ENCODE results near the gene IL1R1. TPM values are rescaled to one million over a fixed set of nuclear protein-coding genes. Genes with fewer than 3 reads are reported as not detected.

IL1R1 gene
- total and polyA plus RNA-seq, 3 donors from 2014 or later: 35.4 to 51.3 (median 49.6) TPM

DNA sequence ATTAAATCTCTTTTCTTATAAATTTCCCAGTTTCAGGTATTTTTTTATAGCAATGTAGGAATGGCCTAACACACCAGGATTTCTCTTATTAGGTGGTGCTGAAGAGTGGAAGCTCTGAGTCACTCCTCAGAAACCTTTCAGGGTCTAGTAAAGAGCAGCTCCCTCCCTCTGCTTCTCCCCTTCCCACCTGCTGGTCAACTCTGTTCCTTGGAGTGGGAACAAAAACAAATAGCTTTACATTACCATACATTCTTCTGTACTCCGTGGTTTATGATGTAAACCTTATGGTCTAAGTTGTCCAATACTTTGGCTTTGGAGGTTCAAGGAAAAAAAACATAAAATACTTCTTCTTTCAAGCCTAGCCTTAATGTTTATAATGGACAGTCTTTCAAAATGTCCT is 2.7 kb upstream of the IL1R1 start:
- DNase-seq: no peak
- Histone ChIP-seq H3K36me3 (ENCODE audit: low read depth, missing control alignments) (no peaks in the 10 kb centered on the region), H3K4me1 (peaks cover 11% of the 10 kb centered on the region), H3K27me3 (no peaks in the 10 kb centered on the region), H3K27ac (no peak overlapping the region), H3K9me3 (no peaks in the 10 kb centered on the region), H3K4me3 (no peak overlapping the region)
- TF ChIP-seq CTCF (IDR thresholded peaks at IDR 0.05) (no peak), POLR2A (IDR thresholded peaks at IDR 0.05) (no peak)
- 80 to 95% methylated on average over 1 of the region's 1 CpG for WGBS, 2 donors
- intact Hi-C loops (cut with DNase I; ENCODE audit: low total_unique reads): no loop called here

DNA sequence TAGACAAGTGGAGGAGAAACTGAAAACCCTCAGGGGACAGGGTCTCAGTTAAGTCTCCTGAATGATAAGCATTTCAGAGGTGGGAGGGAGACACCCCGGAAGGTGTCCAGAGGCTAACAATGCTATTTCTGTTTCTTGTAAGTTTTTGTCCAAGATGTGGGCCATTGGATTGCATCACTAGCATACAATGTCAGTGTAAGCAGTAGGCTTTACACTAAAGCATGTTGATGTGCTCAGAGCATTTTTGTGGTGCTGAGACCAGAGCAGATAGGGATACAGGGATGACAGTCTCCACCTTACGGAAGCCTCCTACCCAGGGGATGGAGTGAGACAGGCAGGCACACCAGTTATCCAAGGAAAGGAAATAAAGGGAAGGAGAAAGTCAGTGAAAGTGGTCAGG is 2.2 kb upstream of the IL1R1 start:
- no peaks in the 10 kb centered on the region for H3K9me3 ChIP-seq
- TF ChIP-seq POLR2A (IDR thresholded peaks at IDR 0.05) (no peak), CTCF (IDR thresholded peaks at IDR 0.05) (no peak)
- intact Hi-C loops (cut with DNase I; ENCODE audit: low total_unique reads): no loop called here
- peaks cover 11% of the 10 kb centered on the region for H3K4me1 ChIP-seq
- no peak for DNase-seq
- H3K27ac ChIP-seq: no peak overlapping the region
- no peaks in the 10 kb centered on the region for H3K27me3 ChIP-seq
- no peaks in the 10 kb centered on the region for H3K36me3 ChIP-seq (ENCODE audit: low read depth, missing control alignments)
- H3K4me3 ChIP-seq: no peak overlapping the region
- WGBS, 2 donors: 91 to 92% methylated on average over 2 of the region's 2 CpGs

DNA sequence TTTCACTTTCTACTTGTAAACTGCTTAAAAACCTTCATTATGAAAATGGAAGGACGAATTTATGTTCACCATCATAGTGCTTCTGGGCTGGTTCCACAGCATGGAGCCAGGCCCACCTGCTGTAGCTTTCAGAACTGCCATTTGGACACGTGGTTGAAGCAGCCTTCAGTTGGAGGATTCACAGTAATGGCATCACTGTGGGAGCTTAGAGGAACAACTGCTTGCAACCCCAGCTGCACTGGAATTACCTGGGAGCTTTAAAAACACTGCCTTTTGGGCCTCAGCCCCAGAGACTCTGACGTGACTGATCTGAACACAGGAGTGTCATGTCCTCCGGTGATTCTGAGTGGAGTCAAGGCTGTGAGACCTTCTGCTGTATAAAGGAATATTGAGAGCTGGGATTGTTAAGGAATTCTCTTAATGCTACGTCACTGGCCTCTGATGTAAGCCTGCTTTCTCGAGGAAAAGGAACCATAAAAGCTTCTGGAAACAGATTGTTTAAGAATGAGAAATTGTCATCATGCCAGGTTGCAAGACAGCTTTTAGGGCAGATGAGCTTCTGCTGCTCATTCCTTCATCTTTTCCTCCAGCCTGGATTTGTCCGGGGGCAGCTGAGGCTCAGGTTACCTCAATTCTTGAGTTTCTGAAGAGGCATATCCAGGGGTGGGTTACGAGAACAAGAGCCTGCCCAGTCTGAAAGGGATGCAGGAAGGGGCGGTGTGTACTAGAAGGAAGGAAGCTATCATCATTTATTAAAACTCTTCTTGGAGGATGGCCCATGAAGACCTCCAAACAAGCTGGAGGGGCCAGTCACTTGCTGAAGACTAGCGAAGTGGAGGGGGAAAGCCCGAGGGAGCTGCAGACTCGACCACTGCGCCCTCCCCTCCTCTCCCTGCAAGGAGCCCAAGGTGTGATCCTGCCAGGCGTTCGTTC is 1.3 kb upstream of the IL1R1 start:
- TF ChIP-seq CTCF (IDR thresholded peaks at IDR 0.05) (no peak), POLR2A (IDR thresholded peaks at IDR 0.05) (no peak)
- peak overlapping the region in 1 of 2 donors; percentile 90 for H3K27ac ChIP-seq
- no peak overlapping the region for H3K4me3 ChIP-seq
- peaks cover 11% of the 10 kb centered on the region for H3K4me1 ChIP-seq
- no peaks in the 10 kb centered on the region for H3K9me3 ChIP-seq
- 33 to 40% methylated on average over 15 of the region's 15 CpGs for WGBS, 2 donors
- H3K27me3 ChIP-seq: no peaks in the 10 kb centered on the region
- intact Hi-C loops (cut with DNase I; ENCODE audit: low total_unique reads): no loop called here
- H3K36me3 ChIP-seq (ENCODE audit: low read depth, missing control alignments): no peaks in the 10 kb centered on the region
- DNase-seq: peak; percentile 24

- Histone ChIP-seq H3K9me3 (no peaks in the 10 kb centered on the region), H3K36me3 (ENCODE audit: low read depth, missing control alignments) (no peaks in the 10 kb centered on the region), H3K4me3 (peak overlapping the region; percentile 59 to 63), H3K4me1 (peaks cover 11% of the 10 kb centered on the region), H3K27ac (peak overlapping the region; percentile 73 to 90), H3K27me3 (no peaks in the 10 kb centered on the region)
- WGBS, 2 donors: 4 to 6% methylated on average over 17 to 41 of the region's 42 CpGs
- intact Hi-C loops (cut with DNase I; ENCODE audit: low total_unique reads): no loop called here
- DNase-seq: peak; percentile 50
- TF ChIP-seq CTCF (IDR thresholded peaks at IDR 0.05) (no peak), POLR2A (IDR thresholded peaks at IDR 0.05) (no peak)
Measured at GRCh38 chr2:102142829-102143449, 393 bp downstream of the IL1R1 start.
